A673 (cell line): ENCODE data around the gene SEMA5A. TPM values are rescaled to one million over a fixed set of nuclear protein-coding genes. Genes with fewer than 3 reads are reported as not detected.
"Not testable (repeated sequence)": the region's sequence is repeated elsewhere in the genome, so short reads cannot be mapped to it uniquely, and the experiment has no call there.

Experiments used
- BruUV-seq: library from RNA; stranded (reverse); fragments of 400-500 nt; replicated peaks from 2 replicates; lab custom pipeline; 2021; lab: Mats Ljungman, UMichigan
- CTCF ChIA-PET: fragments of 300-600 bp; sonication (Branson Sonifier 250); formaldehyde crosslinking; loops from one replicate; lab custom pipeline; 2022; ENCODE audit warnings: antibody characterized with exemption; lab: Charles Lee
- POLR2A ChIA-PET: fragments of 300-600 bp; sonication (Branson Sonifier 250); formaldehyde crosslinking; loops from one replicate; lab custom pipeline; 2022; ENCODE audit warnings: antibody characterized with exemption; ENCODE audit not compliant: low non-redundant PET; lab: Charles Lee
- DNase-seq: peaks from one replicate; pipeline ENCODE4 v3.0.0-alpha.2; 2015; ENCODE audit warnings: low spot score
- H3K27ac ChIP-seq: fragments of 200-600 bp; sonication (generic); 2 replicates; pipeline ENCODE4 v1.5.1; 2016; ENCODE audit warnings: mixed run types, low read depth, mild to moderate bottlenecking, mixed read lengths, antibody characterized with exemption, low read length; ENCODE audit not compliant: poor library complexity, severe bottlenecking
- H3K27me3 ChIP-seq: fragments of 200-600 bp; sonication (generic); replicated peaks from 2 replicates; pipeline ENCODE4 v1.6.1; 2017; ENCODE audit warnings: mixed run types, low read depth, mild to moderate bottlenecking, mixed read lengths, antibody characterized with exemption, low read length; ENCODE audit not compliant: insufficient read depth, poor library complexity
- H3K36me3 ChIP-seq: fragments of 200-600 bp; sonication (generic); 2 replicates; pipeline ENCODE4 v1.6.1; 2016; ENCODE audit warnings: mixed run types, mild to moderate bottlenecking, mixed read lengths, antibody characterized with exemption, low read length; ENCODE audit not compliant: insufficient read depth, poor library complexity, severe bottlenecking
- H3K4me1 ChIP-seq: fragments of 200-600 bp; sonication (generic); 2 replicates; pipeline ENCODE4 v1.6.1; 2017; ENCODE audit warnings: mixed run types, mild to moderate bottlenecking, mixed read lengths, antibody characterized with exemption, low read length; ENCODE audit not compliant: insufficient read depth, poor library complexity, severe bottlenecking
- H3K4me3 ChIP-seq: fragments of 200-600 bp; sonication (generic); 2 replicates; pipeline ENCODE4 v1.5.1; 2016; ENCODE audit warnings: low read depth, mixed run types, mild to moderate bottlenecking, mixed read lengths, low read length; ENCODE audit not compliant: poor library complexity, severe bottlenecking
- H3K9me3 ChIP-seq: fragments of 200-600 bp; sonication (generic); 2 replicates; pipeline ENCODE4 v1.6.1; 2016; ENCODE audit warnings: mixed run types, low read depth, mild to moderate bottlenecking, mixed read lengths, antibody characterized with exemption, low read length; ENCODE audit not compliant: poor library complexity, severe bottlenecking
- CTCF ChIP-seq: fragments of 300-800, 200-600 bp; sonication (generic); conservative IDR thresholded peaks from 2 replicates; pipeline ENCODE4 v1.5.1; 2017; ENCODE audit warnings: low read depth, mild to moderate bottlenecking, antibody characterized with exemption, low read length, moderate library complexity, mixed read lengths
- EZH2 ChIP-seq: fragments of 200-600 bp; sonication (generic); IDR thresholded peaks from 2 replicates; pipeline ENCODE4 v1.6.1; 2017; ENCODE audit warnings: borderline replicate concordance, low read depth, mild to moderate bottlenecking, mixed read lengths, antibody characterized with exemption, low read length; ENCODE audit not compliant: poor library complexity, severe bottlenecking
- intact Hi-C: fragments of 100-400 bp; cut with micrococcal nuclease; formaldehyde crosslinking; loops from one replicate; pipeline ENCODE4 v1.10.0; 2022; ENCODE audit not compliant: unreplicated experiment
- total RNA-seq: library from RNA; stranded (reverse); gene quantifications from 2 replicates; pipeline ENCODE4 v1.2.3, GENCODE V29; 2021

Gene SEMA5A
- total RNA-seq, 1 experiment from 2014 or later, result 0.17 TPM

GRCh38 chr5:9358961-9359685 lies 186.8 kb downstream of the SEMA5A start:
- H3K4me1 ChIP-seq, result no peaks in the 10 kb centered on the region
- no peak overlapping the region for H3K27ac ChIP-seq
- H3K4me3 ChIP-seq, result no peak overlapping the region
- ChIA-PET POLR2A (no interaction called here), CTCF (no interaction called here)
- TF ChIP-seq EZH2, result no peak
- no peak for TF ChIP-seq CTCF
- no peaks in the 10 kb centered on the region for H3K36me3 ChIP-seq
- H3K9me3 ChIP-seq, result no peaks in the 10 kb centered on the region
- DNase-seq, result no peak
- H3K27me3 ChIP-seq, result no peaks in the 10 kb centered on the region
- BruUV-seq, result no TSS peak
- intact Hi-C loops, result no loop called here

- CTCF ChIA-PET, result no interaction called here
- H3K9me3 ChIP-seq, result no peaks in the 10 kb centered on the region
- no peaks in the 10 kb centered on the region for H3K36me3 ChIP-seq
- no peaks in the 10 kb centered on the region for H3K27me3 ChIP-seq
- POLR2A ChIA-PET, result no interaction called here
- no peak for TF ChIP-seq EZH2
- TF ChIP-seq CTCF, result no peak
- BruUV-seq, result no TSS peak
- DNase-seq, result no peak
- intact Hi-C loops, result no loop called here
- no peak overlapping the region for H3K4me3 ChIP-seq
- no peak overlapping the region for H3K27ac ChIP-seq
- H3K4me1 ChIP-seq, result no peaks in the 10 kb centered on the region
Measured at GRCh38 chr5:9356351-9356825, 189.5 kb downstream of the SEMA5A start.

- TF ChIP-seq EZH2 (no peak), CTCF (no peak)
- DNase-seq, result no peak
- H3K27ac ChIP-seq, result no peak overlapping the region
- no TSS peak for BruUV-seq
- CTCF ChIA-PET, result no interaction called here
- no peak overlapping the region for H3K4me3 ChIP-seq
- no peaks in the 10 kb centered on the region for H3K9me3 ChIP-seq
- intact Hi-C loops, result no loop called here
- POLR2A ChIA-PET, result no interaction called here
- H3K27me3 ChIP-seq, result no peaks in the 10 kb centered on the region
- no peaks in the 10 kb centered on the region for H3K4me1 ChIP-seq
- no peaks in the 10 kb centered on the region for H3K36me3 ChIP-seq
Measured at GRCh38 chr5:9354336-9355081, 191.4 kb downstream of the SEMA5A start.

- intact Hi-C loops, H3K9me3 ChIP-seq, H3K27me3 ChIP-seq, POLR2A ChIA-PET, CTCF ChIA-PET, H3K4me1 ChIP-seq, H3K27ac ChIP-seq, H3K4me3 ChIP-seq, H3K36me3 ChIP-seq, BruUV-seq, DNase-seq: not testable (repeated sequence)
Measured at GRCh38 chr5:9353048-9353447, 192.8 kb downstream of the SEMA5A start.
